Gastroesophageal sphincter (tissue), 3 donors: ENCODE data around the gene CEP83.

Experiments used
- POLR2A ChIP-seq, 2 donors: fragments of 450-650 bp; IDR thresholded peaks; one replicate each; pipeline ENCODE4 v1.6.1; 2017; ENCODE audit warnings: antibody characterized with exemption in 2 of 2, mild to moderate bottlenecking in 2 of 2, moderate library complexity in 1 of 2
- POLR2AphosphoS5 ChIP-seq: sonication (generic); formaldehyde crosslinking; IDR thresholded peaks from one replicate; pipeline ENCODE4 v1.6.1; 2017; ENCODE audit warnings: antibody characterized with exemption
- TF ChIP-seq, protein P1 (sequence below), 4 experiments: fragments of 200-600 bp in 2 of 4; fragments of 450-650 bp in 2 of 4; sonication (generic) in 1 of 4; IDR thresholded peaks; one replicate each; pipeline ENCODE4 v1.5.1; 2017 to 2019; ENCODE audit warnings: antibody characterized with exemption in 4 of 4, mild to moderate bottlenecking in 2 of 4, moderate library complexity in 2 of 4

DNA sequence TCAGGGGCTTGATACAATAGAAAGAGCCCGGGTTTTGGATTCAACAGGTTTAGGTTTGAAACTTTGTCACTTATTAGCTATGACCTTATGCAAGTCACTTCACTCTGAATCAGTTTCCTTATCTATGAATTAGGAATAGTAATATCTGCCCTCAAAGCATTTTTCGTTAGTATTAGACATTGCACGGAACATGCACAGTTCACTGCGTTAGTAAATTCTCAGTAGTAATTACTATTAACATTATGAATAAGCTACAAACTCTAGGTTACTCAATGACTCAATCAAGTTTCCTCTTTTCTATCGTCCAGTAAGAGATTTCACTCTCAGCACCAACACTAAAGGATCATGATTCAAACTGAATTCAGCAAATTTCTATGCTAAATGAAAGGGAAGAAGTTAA lies 150.3 kb downstream of the CEP83 start:
- TF ChIP-seq, protein P1, sequence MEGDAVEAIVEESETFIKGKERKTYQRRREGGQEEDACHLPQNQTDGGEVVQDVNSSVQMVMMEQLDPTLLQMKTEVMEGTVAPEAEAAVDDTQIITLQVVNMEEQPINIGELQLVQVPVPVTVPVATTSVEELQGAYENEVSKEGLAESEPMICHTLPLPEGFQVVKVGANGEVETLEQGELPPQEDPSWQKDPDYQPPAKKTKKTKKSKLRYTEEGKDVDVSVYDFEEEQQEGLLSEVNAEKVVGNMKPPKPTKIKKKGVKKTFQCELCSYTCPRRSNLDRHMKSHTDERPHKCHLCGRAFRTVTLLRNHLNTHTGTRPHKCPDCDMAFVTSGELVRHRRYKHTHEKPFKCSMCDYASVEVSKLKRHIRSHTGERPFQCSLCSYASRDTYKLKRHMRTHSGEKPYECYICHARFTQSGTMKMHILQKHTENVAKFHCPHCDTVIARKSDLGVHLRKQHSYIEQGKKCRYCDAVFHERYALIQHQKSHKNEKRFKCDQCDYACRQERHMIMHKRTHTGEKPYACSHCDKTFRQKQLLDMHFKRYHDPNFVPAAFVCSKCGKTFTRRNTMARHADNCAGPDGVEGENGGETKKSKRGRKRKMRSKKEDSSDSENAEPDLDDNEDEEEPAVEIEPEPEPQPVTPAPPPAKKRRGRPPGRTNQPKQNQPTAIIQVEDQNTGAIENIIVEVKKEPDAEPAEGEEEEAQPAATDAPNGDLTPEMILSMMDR (IDR thresholded peaks at IDR 0.05): no peak
- TF ChIP-seq POLR2AphosphoS5 (no peak), POLR2A (IDR thresholded peaks at IDR 0.05) (no peak)
